RWPE2 (cell line): ENCODE results near the gene KCNF1.

Source experiments
- ATAC-seq: fragments of 200-7000 bp; cut with Tn5 transposase; 3 replicates; pipeline ENCODE4 v1.9.1; 2021; ENCODE audit warnings: low read depth
- DNase-seq: peaks from one replicate; pipeline ENCODE4 v3.0.0-alpha.2; 2020; ENCODE audit warnings: low spot score
- H3K27ac ChIP-seq: fragments of 450-650 bp; 2 replicates; pipeline ENCODE4 v1.5.1; 2017; ENCODE audit warnings: mild to moderate bottlenecking; ENCODE audit not compliant: poor library complexity, severe bottlenecking
- H3K27me3 ChIP-seq: fragments of 250-450 bp; sonication (Bioruptor Pico); 2 replicates; pipeline ENCODE4 v1.5.1; 2021; ENCODE audit warnings: mild to moderate bottlenecking, moderate library complexity; ENCODE audit not compliant: insufficient read depth, poor library complexity, severe bottlenecking
- H3K36me3 ChIP-seq: fragments of 250-450 bp; sonication (Bioruptor Pico); 2 replicates; pipeline ENCODE4 v1.5.1; 2020; ENCODE audit warnings: low read depth, mild to moderate bottlenecking, moderate library complexity
- H3K4me1 ChIP-seq: fragments of 250-450 bp; sonication (Bioruptor Pico); 2 replicates; pipeline ENCODE4 v1.5.1; 2021; ENCODE audit warnings: mild to moderate bottlenecking, moderate library complexity; ENCODE audit not compliant: insufficient read depth, poor library complexity, severe bottlenecking
- H3K4me3 ChIP-seq: fragments of 250-450 bp; sonication (Bioruptor Pico); 2 replicates; pipeline ENCODE4 v1.5.1; 2021; ENCODE audit warnings: mild to moderate bottlenecking, moderate library complexity; ENCODE audit not compliant: severe bottlenecking
- H3K9me3 ChIP-seq: fragments of 250-450 bp; sonication (Bioruptor Pico); 2 replicates; pipeline ENCODE4 v1.5.1; 2021; ENCODE audit warnings: mild to moderate bottlenecking, moderate library complexity; ENCODE audit not compliant: severe bottlenecking
- TF ChIP-seq, protein P1 (sequence below): fragments of 450-650 bp; IDR thresholded peaks from one replicate; pipeline ENCODE4 v1.5.1; 2017; ENCODE audit warnings: mild to moderate bottlenecking, moderate library complexity; ENCODE audit not compliant: poor library complexity, severe bottlenecking

The KCNF1 gene

DNA sequence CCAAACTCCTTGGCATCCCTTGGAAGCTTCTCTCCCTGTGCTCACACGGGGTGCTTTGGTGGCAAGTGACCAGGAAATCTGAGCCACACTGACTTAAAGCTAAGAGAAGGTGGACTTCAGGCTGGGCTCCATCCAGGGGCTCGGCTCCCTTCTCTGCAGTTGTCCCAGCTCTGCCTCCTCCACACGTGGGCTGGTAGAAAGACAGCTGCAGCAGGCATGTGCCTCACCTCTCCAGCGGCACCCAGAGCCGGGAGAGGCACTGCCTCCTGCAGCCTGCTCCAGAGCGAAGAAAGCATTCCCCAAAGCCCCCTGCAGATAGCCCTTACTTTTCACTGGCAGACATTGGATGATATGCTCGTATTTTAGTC, 11.3 kb downstream of the KCNF1 start:
- Histone ChIP-seq H3K27me3 (no peaks in the 10 kb centered on the region), H3K4me1 (no peaks in the 10 kb centered on the region), H3K27ac (no peak overlapping the region), H3K36me3 (no peaks in the 10 kb centered on the region), H3K4me3 (no peak overlapping the region), H3K9me3 (no peaks in the 10 kb centered on the region)
- TF ChIP-seq, protein P1, sequence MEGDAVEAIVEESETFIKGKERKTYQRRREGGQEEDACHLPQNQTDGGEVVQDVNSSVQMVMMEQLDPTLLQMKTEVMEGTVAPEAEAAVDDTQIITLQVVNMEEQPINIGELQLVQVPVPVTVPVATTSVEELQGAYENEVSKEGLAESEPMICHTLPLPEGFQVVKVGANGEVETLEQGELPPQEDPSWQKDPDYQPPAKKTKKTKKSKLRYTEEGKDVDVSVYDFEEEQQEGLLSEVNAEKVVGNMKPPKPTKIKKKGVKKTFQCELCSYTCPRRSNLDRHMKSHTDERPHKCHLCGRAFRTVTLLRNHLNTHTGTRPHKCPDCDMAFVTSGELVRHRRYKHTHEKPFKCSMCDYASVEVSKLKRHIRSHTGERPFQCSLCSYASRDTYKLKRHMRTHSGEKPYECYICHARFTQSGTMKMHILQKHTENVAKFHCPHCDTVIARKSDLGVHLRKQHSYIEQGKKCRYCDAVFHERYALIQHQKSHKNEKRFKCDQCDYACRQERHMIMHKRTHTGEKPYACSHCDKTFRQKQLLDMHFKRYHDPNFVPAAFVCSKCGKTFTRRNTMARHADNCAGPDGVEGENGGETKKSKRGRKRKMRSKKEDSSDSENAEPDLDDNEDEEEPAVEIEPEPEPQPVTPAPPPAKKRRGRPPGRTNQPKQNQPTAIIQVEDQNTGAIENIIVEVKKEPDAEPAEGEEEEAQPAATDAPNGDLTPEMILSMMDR: no peak
- no peak for DNase-seq
- ATAC-seq: no peak

DNA sequence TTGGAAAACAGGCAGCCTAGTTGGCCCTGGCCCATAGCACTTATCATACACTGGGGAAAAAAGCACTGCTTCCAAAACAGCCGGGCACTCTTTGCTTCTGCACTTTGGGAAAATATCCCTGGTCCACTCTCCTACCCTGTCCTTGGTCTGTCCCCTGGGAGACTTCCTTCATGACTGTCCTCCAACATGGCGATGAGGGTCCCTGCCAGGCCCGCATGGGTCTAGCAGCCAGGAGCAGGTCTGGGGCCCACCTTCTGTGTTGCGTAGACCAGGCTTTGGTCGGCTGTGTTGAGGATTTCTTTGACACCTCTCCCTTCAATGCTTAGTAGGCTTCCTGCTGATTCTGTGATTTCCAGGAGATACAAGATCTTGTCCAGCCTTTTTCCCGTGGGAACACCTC, 12.2 kb downstream of the KCNF1 start:
- H3K9me3 ChIP-seq: no peaks in the 10 kb centered on the region
- no peak for DNase-seq
- H3K4me1 ChIP-seq: no peaks in the 10 kb centered on the region
- TF ChIP-seq, protein P1: no peak
- no peaks in the 10 kb centered on the region for H3K36me3 ChIP-seq
- no peak overlapping the region for H3K4me3 ChIP-seq
- H3K27ac ChIP-seq: no peak overlapping the region
- no peak for ATAC-seq
- H3K27me3 ChIP-seq: peaks cover 3% of the 10 kb centered on the region

DNA sequence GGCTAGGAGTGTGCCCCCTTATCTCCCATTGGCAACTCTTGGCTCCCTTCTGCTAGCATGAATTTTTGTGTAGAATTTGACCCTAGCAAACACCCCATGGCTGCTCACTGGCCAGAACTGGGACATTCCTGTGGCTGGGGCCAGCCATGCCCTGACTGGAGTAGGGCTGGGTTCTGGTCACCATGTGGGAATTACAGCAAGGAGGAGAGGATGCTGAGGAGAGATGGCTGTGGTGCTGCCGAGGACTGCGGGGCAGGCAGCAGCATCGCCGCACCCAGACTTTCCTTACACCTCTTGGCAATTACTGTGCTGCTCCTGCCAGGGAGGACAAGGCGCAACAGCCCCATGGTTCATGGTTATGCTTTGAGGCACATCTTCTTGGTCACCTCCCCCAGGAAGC, 12.7 kb downstream of the KCNF1 start:
- DNase-seq (no peak), ATAC-seq (no peak)
- H3K36me3 ChIP-seq: no peaks in the 10 kb centered on the region
- H3K27ac ChIP-seq: no peak overlapping the region
- no peak overlapping the region for H3K4me3 ChIP-seq
- peaks cover 6% of the 10 kb centered on the region for H3K27me3 ChIP-seq
- no peaks in the 10 kb centered on the region for H3K4me1 ChIP-seq
- TF ChIP-seq, protein P1: no peak
- H3K9me3 ChIP-seq: no peaks in the 10 kb centered on the region

DNA sequence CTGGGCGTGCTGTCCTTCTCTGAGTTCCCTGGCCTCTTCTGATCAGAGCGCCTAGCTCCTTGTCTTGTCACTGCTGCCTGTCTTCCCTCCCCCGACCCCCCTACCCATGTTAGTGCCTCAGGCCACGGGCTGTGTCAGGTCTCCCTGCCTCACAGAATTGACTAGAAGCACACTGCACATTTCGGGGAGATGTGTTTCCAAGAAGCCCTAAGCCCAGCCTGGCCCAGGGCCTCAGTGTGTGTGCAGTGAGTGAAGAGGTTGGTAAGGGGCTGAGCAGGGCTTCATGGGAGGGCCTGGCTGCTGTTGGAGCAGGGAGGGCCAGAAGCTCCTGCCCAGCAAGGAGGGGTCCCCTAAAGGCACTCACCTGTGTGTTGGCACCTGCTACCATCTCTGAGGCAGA, 13.1 kb downstream of the KCNF1 start:
- H3K4me1 ChIP-seq: no peaks in the 10 kb centered on the region
- ATAC-seq (no peak), DNase-seq (no peak)
- H3K27ac ChIP-seq: no peak overlapping the region
- no peak overlapping the region for H3K4me3 ChIP-seq
- no peaks in the 10 kb centered on the region for H3K36me3 ChIP-seq
- TF ChIP-seq, protein P1: no peak
- peaks cover 6% of the 10 kb centered on the region for H3K27me3 ChIP-seq
- H3K9me3 ChIP-seq: no peaks in the 10 kb centered on the region

DNA sequence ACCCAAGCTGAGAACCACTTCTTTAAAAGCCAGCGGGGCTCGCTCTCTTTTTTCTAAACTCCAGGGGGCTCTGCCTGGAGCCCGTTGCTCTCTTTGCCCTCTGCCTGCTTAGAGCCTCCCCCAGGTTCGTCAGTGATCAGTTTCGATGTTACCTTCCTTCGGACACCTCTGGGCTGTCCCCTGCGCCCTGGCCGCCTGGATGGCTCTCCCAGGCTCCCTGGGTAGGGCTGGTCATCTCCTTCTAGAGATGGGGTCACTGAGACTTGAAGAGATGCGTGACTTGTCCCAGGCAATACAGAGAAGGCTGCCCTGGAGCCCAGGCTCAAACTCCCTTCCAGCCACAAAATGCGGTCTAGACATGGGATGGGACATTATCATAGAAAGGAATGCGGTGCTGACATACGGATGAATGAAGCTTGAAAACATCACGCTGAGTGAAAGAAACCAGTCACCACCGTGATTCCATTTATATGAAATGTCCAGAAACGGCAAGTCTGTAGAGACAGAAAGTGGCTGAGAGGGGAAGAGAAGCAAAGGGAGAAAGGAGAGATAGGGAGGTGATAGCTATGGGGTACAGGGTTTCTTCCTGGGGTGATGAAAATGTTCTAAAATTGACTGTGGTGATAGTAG, 14.6 kb downstream of the KCNF1 start:
- Histone ChIP-seq H3K4me1 (no peaks in the 10 kb centered on the region), H3K27me3 (peaks cover 6% of the 10 kb centered on the region), H3K4me3 (no peak overlapping the region), H3K27ac (no peak overlapping the region), H3K36me3 (no peaks in the 10 kb centered on the region), H3K9me3 (no peaks in the 10 kb centered on the region)
- DNase-seq: no peak
- TF ChIP-seq, protein P1: no peak
- ATAC-seq: no peak
